ENCODE data around the gene AARS1.

DNA sequence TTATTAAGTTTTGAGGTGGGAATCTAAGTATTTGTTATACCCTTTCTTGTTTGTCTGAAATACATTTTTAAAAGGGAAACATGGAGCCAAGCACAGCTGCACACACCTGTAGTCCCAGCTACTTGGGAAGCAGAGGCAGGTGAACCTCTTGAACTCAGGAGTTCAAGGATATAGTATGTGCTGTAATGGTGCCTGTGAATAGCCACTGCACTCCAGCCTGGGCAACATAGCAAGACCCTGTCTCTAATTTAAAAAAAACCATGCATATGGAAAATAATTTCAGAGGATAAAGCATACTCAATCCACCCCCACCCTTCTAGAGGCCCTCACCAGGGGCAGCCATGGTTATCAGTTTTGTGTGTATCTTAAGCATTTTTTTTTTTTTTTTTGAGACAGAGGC, 6.3 kb upstream of the AARS1 start:
- TF ChIP-seq, protein P1, sequence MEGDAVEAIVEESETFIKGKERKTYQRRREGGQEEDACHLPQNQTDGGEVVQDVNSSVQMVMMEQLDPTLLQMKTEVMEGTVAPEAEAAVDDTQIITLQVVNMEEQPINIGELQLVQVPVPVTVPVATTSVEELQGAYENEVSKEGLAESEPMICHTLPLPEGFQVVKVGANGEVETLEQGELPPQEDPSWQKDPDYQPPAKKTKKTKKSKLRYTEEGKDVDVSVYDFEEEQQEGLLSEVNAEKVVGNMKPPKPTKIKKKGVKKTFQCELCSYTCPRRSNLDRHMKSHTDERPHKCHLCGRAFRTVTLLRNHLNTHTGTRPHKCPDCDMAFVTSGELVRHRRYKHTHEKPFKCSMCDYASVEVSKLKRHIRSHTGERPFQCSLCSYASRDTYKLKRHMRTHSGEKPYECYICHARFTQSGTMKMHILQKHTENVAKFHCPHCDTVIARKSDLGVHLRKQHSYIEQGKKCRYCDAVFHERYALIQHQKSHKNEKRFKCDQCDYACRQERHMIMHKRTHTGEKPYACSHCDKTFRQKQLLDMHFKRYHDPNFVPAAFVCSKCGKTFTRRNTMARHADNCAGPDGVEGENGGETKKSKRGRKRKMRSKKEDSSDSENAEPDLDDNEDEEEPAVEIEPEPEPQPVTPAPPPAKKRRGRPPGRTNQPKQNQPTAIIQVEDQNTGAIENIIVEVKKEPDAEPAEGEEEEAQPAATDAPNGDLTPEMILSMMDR (conservative IDR thresholded peaks at IDR 0.05): no peak
- TF ChIP-seq EZH2 (IDR thresholded peaks at IDR 0.05; ENCODE audit: low read depth): no peak
